Stimulated activated naive CD8-positive, alpha-beta T cell treated with anti-CD3 and anti-CD28 coated beads, Interleukin-15, Interleukin-2, amounts not matched to agents 100 U/mL and 50 U/mL, for 24 hours (primary cell): Measurements from ENCODE around the gene ZNF692.

Experiments used
- ATAC-seq: fragments of 150-1000 bp; cut with Tn5 transposase; one replicate; pipeline ENCODE4 v1.10.0; 2021
- DNase-seq: peaks from one replicate; pipeline ENCODE4 v3.0.0; 2021

Gene ZNF692

GRCh38 chr1:248825136-248825535 lies 33.7 kb downstream of the ZNF692 start:
- DNase-seq (no peak), ATAC-seq (no peak)

DNA sequence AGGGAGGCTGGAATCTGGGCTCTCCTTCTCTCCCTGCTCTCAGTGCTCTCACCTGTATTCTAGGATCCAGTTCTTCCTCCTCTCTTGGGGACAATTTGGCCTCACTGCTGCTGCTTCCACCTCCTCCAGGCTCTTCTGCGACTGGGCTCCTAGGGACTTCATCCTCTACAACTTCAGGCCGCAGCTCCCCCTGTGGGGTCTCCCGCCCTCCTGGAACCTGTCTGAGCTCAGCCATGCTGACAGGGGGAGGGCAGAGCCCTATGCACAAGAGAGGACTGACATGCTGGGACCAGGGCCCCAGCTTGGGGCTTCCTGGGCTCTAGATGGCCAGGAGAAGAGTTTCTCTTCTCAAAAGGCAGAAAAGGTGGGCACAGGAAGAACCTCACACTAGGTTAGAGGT lies 34.2 kb downstream of the ZNF692 start:
- ATAC-seq, result no peak
- DNase-seq, result no peak

- ATAC-seq (no peak), DNase-seq (no peak)
These were observed 34.6 kb downstream of the ZNF692 start for GRCh38 chr1:248824301-248824700.

- ATAC-seq (no peak), DNase-seq (no peak)
These were observed 35.3 kb downstream of the ZNF692 start for GRCh38 chr1:248823517-248824001.

DNA sequence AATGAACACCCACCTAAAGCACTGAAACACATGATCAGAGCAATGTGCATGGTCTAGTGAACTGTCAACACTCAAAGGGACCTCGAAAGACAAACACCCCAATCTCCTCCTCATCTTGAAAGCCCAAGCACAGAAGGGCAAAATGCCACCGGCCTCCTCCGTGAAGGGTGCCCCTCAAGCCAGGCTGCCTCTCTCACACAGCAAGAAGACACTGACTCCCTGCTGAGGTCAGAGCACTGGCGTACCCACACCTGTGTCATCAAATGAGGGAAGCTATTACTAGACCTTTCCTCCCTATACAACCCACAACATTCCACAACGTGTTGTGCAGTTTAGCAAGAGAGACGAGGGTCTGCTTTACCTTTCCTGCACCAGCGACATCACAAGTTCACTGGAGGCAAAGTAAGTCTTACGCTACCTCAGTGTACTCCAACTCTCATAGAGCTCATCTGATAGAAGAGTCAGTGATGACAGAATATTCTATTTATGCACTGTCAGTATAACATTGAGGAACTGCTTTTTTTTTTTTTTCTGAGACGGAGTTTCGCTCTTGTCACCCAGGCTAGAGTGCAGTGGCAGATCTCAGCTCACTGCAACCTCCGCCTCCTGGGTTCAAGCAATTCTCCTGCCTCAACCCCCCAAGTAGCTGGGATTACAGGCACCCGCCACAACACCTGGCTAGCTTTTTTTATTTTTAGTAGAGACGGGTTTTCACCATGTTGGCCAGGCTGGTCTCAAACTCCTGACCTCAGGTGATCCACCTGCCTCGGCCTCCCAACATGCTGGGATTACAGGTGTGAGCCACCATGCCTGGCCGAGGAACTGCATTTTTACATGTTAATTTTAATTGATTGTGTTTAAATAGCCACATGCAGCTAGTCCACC lies 36.5 kb downstream of the ZNF692 start:
- DNase-seq, result no peak
- no peak for ATAC-seq

- no peak for DNase-seq
- no peak for ATAC-seq
These were observed 37.2 kb downstream of the ZNF692 start for GRCh38 chr1:248821641-248822040.

- no peak for ATAC-seq
- no peak for DNase-seq
These were observed 37.8 kb downstream of the ZNF692 start for GRCh38 chr1:248821101-248821500.

DNA sequence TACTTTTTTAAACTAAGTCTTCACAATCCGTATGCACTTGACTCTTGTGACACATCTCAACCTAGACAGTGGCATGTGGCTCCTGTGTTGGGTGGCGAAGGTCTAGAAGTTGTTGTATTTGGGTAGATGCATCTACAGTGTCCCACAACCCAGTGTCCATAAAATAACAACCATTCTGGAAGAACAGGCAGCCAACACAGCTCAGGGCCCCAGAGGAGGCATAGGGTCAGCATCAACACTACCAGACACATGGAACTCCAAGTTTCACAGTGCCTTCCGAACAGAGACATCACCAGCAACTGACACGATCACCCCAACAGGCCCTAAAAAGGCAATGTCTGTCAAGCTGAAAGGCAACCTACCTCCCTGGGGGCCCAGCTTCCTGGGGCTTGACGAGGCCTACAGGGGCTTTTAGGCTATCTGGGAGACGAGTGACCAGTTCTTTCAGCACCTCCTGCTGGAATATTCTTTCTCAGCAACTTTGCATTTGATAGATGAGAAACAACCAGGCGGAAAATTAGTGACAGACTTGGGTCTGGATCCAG lies 38.8 kb downstream of the ZNF692 start:
- no peak for DNase-seq
- ATAC-seq, result no peak

GRCh38 chr1:248818505-248819374 lies 40.1 kb downstream of the ZNF692 start:
- ATAC-seq, result peak; percentile 10
- DNase-seq, result no peak

DNA sequence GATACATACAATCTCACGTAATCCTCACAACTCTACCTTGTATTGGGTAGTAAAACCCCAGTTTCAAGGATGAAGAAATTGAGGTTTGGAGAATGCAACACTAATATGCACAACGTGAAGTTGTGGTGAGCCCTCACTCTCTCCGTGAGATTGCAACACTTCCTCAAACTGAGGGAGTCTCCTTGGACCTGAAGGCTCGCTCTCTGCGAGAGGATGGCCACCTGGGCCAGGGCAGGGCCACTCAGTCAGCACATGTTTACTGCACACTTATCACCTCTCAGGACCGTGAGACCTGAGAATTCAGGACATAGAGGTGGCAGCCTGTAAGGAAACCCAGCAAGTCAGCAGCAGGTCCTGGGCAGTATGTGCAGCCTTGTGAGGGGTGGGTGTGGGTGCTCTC lies 41.8 kb downstream of the ZNF692 start:
- DNase-seq (no peak), ATAC-seq (no peak)

- DNase-seq (no peak), ATAC-seq (no peak)
These were observed 42.6 kb downstream of the ZNF692 start for GRCh38 chr1:248816042-248816851.

GRCh38 chr1:248815407-248816034 lies 43.4 kb downstream of the ZNF692 start:
- ATAC-seq (no peak), DNase-seq (no peak)

DNA sequence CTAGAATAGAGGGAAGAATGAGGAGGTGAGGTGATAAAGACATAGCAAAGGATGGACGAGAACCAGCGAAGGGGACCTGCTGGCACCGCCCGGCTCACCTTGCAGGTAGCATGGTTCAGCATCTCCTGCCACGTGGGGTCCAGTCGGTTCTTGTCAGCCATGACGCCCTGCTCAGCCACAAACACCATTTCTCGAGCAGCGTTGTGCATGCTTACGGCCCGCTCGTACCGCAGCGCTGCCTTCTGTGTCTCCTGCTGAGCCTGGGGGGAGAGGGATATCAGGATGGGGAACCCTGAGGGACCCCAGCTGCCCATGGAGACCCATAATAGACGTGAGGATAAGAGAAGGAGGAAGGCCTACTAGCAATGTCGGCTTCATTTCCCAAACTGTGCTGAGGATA lies 44.5 kb downstream of the ZNF692 start:
- DNase-seq, result no peak
- ATAC-seq, result no peak

GRCh38 chr1:248813546-248813945 lies 45.3 kb downstream of the ZNF692 start:
- ATAC-seq (no peak), DNase-seq (no peak)

- ATAC-seq (no peak), DNase-seq (no peak)
These were observed 46.0 kb downstream of the ZNF692 start for GRCh38 chr1:248812736-248813425.

GRCh38 chr1:248811514-248812490 lies 47.1 kb downstream of the ZNF692 start:
- ATAC-seq (no peak), DNase-seq (no peak)

- ATAC-seq, result no peak
- no peak for DNase-seq
These were observed 48.0 kb downstream of the ZNF692 start for GRCh38 chr1:248810727-248811513.

- DNase-seq (no peak), ATAC-seq (no peak)
These were observed 48.7 kb downstream of the ZNF692 start for GRCh38 chr1:248810000-248810726.
